HG03039 (cell line): Measurements from ENCODE around the gene OSBP2.

Experiments
- ATAC-seq: cut with Tn5 transposase; IDR thresholded peaks from one replicate; pipeline ENCODE4 v1.9.1; 2021; ENCODE audit warnings: mild to moderate bottlenecking, moderate library complexity; ENCODE audit not compliant: unreplicated experiment

Gene OSBP2

GRCh38 chr22:30838111-30838510 is 143.4 kb downstream of the OSBP2 start:
- no peak for ATAC-seq

DNA sequence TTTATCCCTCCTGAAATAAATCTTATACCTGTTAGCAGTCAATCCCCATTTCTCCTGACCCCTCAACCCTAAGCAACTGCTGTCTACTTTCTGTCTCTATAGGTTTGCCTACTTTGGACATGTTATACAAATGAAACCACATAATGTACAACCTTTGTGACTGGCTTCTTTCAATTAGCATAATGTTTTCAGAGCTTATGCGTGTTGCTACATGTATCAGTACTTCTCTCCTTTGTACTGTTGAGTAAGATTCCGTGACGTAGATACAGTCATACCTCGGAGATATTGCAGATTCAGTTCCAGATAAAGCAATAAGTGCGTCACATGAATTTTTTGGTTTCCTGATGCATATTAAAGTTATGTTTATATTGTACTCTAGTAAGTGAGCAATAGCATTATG is 146.6 kb downstream of the OSBP2 start:
- no peak for ATAC-seq

DNA sequence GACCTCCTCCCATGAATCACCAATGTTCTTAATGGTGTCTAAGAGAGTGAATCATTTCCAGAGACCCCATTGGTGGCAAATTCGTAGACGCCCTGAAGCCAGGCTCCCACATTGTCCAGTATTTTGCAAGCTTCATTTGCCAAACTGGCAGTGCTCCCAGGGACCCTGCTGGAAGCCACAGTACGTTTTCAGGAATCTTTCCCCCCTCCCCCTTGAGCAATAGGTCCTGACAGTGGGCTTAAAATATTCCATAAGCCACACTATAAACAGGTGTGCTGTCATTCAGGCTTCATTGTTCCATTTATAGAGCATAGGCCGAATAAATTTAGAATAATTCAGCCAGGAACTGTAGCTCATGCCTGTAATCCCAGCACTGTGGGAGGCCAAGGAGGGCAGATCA is 148.6 kb downstream of the OSBP2 start:
- ATAC-seq = no peak

GRCh38 chr22:30847583-30847982 is 152.9 kb downstream of the OSBP2 start:
- no peak for ATAC-seq

- ATAC-seq = no peak
Measured at GRCh38 chr22:30855266-30855665, 160.6 kb downstream of the OSBP2 start.

- ATAC-seq = no peak
Measured at GRCh38 chr22:30855677-30856518, 161.2 kb downstream of the OSBP2 start.

DNA sequence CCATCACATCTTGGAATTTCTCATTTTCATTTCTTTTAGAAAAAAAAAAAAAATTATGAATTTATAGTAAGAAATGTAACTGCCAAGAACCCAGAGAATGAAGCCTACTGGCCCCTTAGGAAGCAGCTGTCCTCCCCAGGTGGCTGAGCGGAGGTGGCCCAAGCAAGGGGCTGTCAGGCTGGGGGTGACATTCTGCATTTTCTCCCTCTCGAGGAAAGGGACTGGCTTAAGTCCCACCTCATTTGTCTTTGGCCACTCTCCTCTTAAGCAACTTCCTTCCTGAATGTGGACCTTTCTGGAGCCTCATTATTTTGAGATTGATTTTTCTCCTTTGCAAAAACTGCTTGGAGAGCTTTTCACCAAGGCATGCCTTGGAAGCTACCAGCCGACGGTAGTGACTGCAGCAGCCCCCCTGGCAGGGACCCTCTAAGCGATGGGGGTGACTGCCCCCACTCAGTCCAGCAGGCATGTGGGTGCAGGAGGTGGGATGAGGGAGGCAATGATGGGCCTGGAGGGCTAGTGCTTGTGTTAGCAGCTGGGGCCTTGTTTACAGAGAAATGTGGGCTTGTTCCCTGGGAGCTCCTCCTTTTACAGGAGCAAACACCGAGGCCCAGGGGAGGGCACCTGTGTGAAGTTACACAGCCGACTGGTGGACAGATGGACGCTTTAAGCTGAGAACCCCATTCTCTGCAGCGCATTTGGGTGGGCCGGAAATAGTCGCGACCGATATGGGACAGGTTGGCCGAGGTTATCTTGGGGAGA is 162.2 kb downstream of the OSBP2 start:
- ATAC-seq = no peak

DNA sequence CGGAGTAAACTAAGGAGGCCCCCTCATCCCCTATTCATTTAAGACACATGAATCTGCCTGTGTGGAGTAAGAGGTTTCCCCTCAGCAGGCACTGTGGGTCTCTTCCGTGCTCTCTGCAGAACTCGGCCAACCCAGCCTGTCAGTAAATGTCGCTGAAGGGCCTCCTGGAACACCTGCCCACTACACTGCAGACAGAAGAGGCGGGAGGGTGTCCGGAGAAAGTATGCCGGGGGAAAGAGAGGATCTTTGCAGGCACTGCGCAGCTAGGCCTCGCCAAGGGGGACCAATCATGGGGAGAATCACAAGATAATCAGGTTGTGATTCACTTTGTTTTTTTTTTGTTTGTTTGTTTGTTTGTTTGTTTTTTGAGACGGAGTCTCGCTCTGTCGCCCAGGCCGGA is 163.1 kb downstream of the OSBP2 start:
- ATAC-seq = no peak

- ATAC-seq = no peak
Measured at GRCh38 chr22:30858976-30859713, 164.5 kb downstream of the OSBP2 start.

- ATAC-seq = no peak
Measured at GRCh38 chr22:30859714-30860095, 165.0 kb downstream of the OSBP2 start.

- ATAC-seq = no peak
Measured at GRCh38 chr22:30860176-30861105, 165.8 kb downstream of the OSBP2 start.

GRCh38 chr22:30861131-30861530 is 166.5 kb downstream of the OSBP2 start:
- ATAC-seq = no peak

DNA sequence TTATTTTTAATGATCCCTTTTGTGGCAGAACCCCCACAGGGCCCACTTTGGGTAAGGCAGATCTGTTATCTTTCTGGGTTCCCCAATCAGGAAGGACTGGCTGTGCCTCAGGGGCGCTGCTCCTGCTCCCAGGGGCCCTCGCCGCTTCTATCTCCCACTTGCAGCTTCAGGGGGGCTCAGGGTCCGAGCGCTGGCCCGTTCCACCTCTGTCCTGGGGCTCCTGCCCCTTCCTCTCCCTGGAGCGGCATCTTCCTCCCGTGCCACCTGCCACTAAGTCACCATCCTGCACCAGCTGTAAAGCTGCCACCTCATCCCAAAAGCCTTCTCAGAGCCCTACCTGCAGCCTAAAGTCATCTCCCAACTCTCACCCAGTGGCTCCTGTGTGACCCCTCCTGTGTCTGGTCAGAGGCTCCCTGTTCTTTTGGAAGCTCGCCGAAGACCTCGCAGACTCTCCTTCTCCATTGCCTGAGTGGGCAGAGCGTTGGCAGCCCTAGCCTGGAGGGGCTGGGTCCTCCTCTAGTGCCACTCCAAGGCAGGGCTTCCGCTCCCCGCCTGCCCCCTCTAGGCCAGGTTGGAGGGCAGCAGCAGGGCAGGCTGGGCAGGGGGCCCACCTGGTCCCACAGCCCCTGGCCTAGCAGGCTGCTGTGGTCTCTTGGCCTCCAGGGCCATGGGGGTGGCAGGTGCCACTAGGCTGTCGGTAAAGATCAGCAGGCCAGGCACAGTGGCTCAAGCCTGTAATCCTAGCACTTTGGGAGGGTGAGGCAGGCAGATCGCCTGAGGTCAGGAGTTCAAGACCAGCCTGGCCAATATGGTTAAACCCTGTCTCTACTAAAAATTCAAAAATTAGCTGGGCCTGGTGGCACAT is 167.2 kb downstream of the OSBP2 start:
- no peak for ATAC-seq

GRCh38 chr22:30863081-30863833 is 168.6 kb downstream of the OSBP2 start:
- no peak for ATAC-seq

DNA sequence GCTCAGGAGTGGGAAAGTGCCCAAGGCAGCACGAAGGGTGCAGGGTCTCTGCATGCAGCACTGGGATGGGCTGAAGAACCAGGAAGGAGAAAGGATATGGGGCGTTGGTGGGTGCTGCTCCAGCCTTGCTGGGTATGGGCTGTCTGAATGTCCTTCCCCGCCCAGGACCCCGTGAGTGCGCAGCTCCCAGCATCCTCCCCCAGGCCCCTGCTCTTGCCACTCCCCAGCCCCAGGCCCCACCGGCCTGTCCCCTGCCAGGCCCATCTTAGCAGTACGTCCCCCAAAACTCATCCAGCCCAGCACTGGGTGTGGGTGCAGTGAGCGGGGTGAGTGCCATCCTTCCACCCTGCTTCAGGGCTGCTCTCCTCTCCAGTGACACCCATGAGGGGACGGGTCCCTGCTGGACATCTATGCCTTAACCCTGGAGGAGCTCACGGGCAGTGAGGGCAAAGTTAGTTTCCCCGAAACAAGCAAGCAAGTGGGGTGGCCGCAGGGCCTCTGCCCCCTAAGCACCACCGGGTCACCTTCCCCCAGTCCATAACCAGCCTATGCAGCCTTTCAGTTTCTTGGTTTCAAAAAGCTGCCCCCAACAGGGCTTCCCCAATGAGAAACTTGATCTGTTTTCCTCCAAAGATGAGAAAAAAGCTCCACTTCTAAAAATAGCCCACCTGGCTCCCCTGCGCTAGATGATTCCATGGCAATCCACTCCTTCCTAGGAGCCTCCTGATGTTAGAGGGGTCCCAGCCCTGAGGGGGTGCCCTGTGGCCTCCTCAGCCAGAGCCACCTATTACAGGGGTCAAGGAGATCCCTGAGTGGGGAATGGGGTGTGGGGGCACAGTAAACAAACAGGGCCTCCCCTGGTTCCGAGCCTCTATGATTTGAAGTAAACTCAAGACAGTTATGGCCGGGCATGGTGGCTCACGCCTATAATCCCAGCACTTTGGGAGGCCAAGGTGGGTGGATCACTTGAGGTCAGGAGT is 170.1 kb downstream of the OSBP2 start:
- no peak for ATAC-seq

DNA sequence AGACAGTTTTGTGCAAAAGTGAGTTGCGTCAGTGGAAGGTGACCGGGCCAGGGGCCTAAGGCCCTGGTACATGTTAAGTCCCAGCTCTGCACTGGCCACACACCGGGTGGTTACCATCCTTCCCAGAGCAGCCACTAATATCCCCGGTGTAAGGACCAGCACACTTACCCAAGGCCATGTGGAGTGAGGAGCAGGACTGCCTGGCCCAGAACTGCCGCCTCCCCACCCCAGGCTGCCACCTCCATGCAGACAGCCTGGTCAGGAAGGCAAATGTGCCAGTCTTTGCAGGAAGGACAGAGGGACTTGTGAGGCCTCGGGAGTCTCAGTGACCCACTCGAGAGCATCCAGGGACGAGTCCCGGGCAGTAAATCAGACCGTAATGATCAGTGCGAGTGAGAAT is 171.0 kb downstream of the OSBP2 start:
- ATAC-seq = no peak

- no peak for ATAC-seq
Measured at GRCh38 chr22:30866216-30866615, 171.5 kb downstream of the OSBP2 start.

- ATAC-seq = no peak
Measured at GRCh38 chr22:30866811-30867271, 172.2 kb downstream of the OSBP2 start.
